Measurements from ENCODE around the gene TREX2.

Gene TREX2

GRCh38 chrX:153456161-153456560 lies 10.3 kb upstream of the TREX2 start:
- peaks cover 6% of the 10 kb centered on the region; the same call in 1 of the 2 replicates for H3K36me3 ChIP-seq (ENCODE audit: insufficient read depth, low read length)
- no peak overlapping the region for H3K4me2 ChIP-seq (ENCODE audit: low read length)
- no peak overlapping the region for H2AFZ ChIP-seq (ENCODE audit: low read length)
- no peaks in the 10 kb centered on the region for H3K9me3 ChIP-seq (ENCODE audit: low read length)
- H4K20me1 ChIP-seq (ENCODE audit: insufficient read depth, low read length): no peaks in the 10 kb centered on the region
- TF ChIP-seq CTCF (IDR thresholded peaks at IDR 0.05; ENCODE audit: low read length): no peak
- TF ChIP-seq EZH2 (IDR thresholded peaks at IDR 0.05; ENCODE audit: borderline replicate concordance, low read length): no peak
- no peaks in the 10 kb centered on the region for H3K9me2 ChIP-seq (ENCODE audit: low read depth, low read length)
- H3K27ac ChIP-seq (ENCODE audit: low read depth, low read length, poor library complexity, severe bottlenecking): no peak overlapping the region
- no peaks in the 10 kb centered on the region for H3K4me1 ChIP-seq (ENCODE audit: insufficient read depth, low read length, severe bottlenecking)
- H3F3A ChIP-seq (ENCODE audit: insufficient read depth, low read length): no peaks in the 10 kb centered on the region
- H3K4me3 ChIP-seq (ENCODE audit: low read depth, low read length, poor library complexity, severe bottlenecking): no peak overlapping the region
- no peak overlapping the region for H3K9ac ChIP-seq (ENCODE audit: low read length)
- H3K79me2 ChIP-seq (ENCODE audit: insufficient read depth, low read length): no peaks in the 10 kb centered on the region
- no peaks in the 10 kb centered on the region for H3K27me3 ChIP-seq (ENCODE audit: insufficient read depth, low read length)

GRCh38 chrX:153455571-153455970 lies 9.7 kb upstream of the TREX2 start:
- H3K9ac ChIP-seq (ENCODE audit: low read length): no peak overlapping the region
- no peak overlapping the region for H3K4me2 ChIP-seq (ENCODE audit: low read length)
- no peak for TF ChIP-seq EZH2 (IDR thresholded peaks at IDR 0.05; ENCODE audit: borderline replicate concordance, low read length)
- no peak for TF ChIP-seq CTCF (IDR thresholded peaks at IDR 0.05; ENCODE audit: low read length)
- no peaks in the 10 kb centered on the region for H3K9me3 ChIP-seq (ENCODE audit: low read length)
- no peaks in the 10 kb centered on the region for H4K20me1 ChIP-seq (ENCODE audit: insufficient read depth, low read length)
- no peaks in the 10 kb centered on the region for H3K4me1 ChIP-seq (ENCODE audit: insufficient read depth, low read length, severe bottlenecking)
- peaks cover 5% of the 10 kb centered on the region; the same call in 1 of the 2 replicates for H3K36me3 ChIP-seq (ENCODE audit: insufficient read depth, low read length)
- H3F3A ChIP-seq (ENCODE audit: insufficient read depth, low read length): no peaks in the 10 kb centered on the region
- no peak overlapping the region for H3K4me3 ChIP-seq (ENCODE audit: low read depth, low read length, poor library complexity, severe bottlenecking)
- no peak overlapping the region for H2AFZ ChIP-seq (ENCODE audit: low read length)
- no peaks in the 10 kb centered on the region for H3K9me2 ChIP-seq (ENCODE audit: low read depth, low read length)
- H3K27me3 ChIP-seq (ENCODE audit: insufficient read depth, low read length): no peaks in the 10 kb centered on the region
- no peak overlapping the region for H3K27ac ChIP-seq (ENCODE audit: low read depth, low read length, poor library complexity, severe bottlenecking)
- no peaks in the 10 kb centered on the region for H3K79me2 ChIP-seq (ENCODE audit: insufficient read depth, low read length)

GRCh38 chrX:153454901-153455550 lies 9.2 kb upstream of the TREX2 start:
- H3K79me2 ChIP-seq (ENCODE audit: insufficient read depth, low read length): no peaks in the 10 kb centered on the region
- H3K9me3 ChIP-seq (ENCODE audit: low read length): no peaks in the 10 kb centered on the region
- no peak overlapping the region for H3K4me2 ChIP-seq (ENCODE audit: low read length)
- H3K27ac ChIP-seq (ENCODE audit: low read depth, low read length, poor library complexity, severe bottlenecking): no peak overlapping the region
- no peak for TF ChIP-seq EZH2 (IDR thresholded peaks at IDR 0.05; ENCODE audit: borderline replicate concordance, low read length)
- no peak for TF ChIP-seq CTCF (IDR thresholded peaks at IDR 0.05; ENCODE audit: low read length)
- no peaks in the 10 kb centered on the region for H3K27me3 ChIP-seq (ENCODE audit: insufficient read depth, low read length)
- H3F3A ChIP-seq (ENCODE audit: insufficient read depth, low read length): no peaks in the 10 kb centered on the region
- H4K20me1 ChIP-seq (ENCODE audit: insufficient read depth, low read length): no peaks in the 10 kb centered on the region
- H3K9ac ChIP-seq (ENCODE audit: low read length): no peak overlapping the region
- peaks cover 2% of the 10 kb centered on the region; the same call in 1 of the 2 replicates for H3K36me3 ChIP-seq (ENCODE audit: insufficient read depth, low read length)
- H3K4me1 ChIP-seq (ENCODE audit: insufficient read depth, low read length, severe bottlenecking): no peaks in the 10 kb centered on the region
- H2AFZ ChIP-seq (ENCODE audit: low read length): no peak overlapping the region
- H3K4me3 ChIP-seq (ENCODE audit: low read depth, low read length, poor library complexity, severe bottlenecking): no peak overlapping the region
- H3K9me2 ChIP-seq (ENCODE audit: low read depth, low read length): no peaks in the 10 kb centered on the region
